ENCODE data around the gene IL13RA1.
"Not testable (repeated sequence)": the region's sequence is repeated elsewhere in the genome, so short reads cannot be mapped to it uniquely, and the experiment has no call there.

IL13RA1 gene

GRCh38 chrX:118726887-118727685 is at the start of gene IL13RA1:
IL13RA1 (plus strand) TSS chrX:118727606; CDS start chrX:118727639, 33 bp downstream.
- no peak for DNase-seq (ENCODE audit: low spot score)

DNA sequence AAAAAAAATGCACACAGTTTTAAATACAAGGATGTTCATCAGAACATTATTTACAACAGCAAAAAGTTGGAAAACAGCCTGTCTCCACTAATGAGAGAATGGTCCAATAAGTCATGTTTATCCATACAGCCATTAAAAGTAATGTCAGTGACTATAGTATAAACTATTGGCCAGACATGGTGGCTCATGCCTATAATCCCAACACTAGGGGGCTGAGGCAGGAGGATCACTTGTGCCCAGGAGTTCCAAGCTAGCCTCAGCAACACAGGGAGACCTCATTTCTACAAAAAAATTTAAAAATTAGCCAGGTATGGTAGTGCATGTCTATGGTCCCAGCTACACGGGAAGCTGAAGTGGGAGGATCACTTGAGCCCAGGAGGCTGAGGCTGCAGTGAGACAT is 48.1 kb upstream of the IL13RA1 start:
- DNase-seq (ENCODE audit: low spot score): no peak

GRCh38 chrX:118682258-118683014 is 45.0 kb upstream of the IL13RA1 start:
- no peak for DNase-seq (ENCODE audit: low spot score)

DNA sequence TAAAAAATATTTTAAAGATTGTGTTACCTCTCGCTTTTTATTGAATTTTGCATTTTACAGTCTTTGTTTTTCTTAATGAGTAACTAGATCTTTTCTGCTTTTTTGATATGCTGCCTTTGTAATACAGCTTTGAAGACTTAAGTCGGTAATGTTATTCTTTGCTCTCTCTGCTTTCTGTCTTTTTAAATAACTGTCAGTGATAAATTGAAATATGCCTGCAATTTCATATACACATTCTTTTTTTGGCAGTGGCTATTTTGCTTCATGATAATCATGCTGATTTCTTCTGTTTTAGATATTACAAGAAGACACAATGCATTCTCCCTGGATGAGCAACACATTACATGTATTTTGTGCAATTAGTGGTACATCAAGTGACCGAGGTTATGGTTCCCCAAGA is 42.0 kb upstream of the IL13RA1 start:
- no peak for DNase-seq (ENCODE audit: low spot score)

GRCh38 chrX:118688935-118689334 is 38.5 kb upstream of the IL13RA1 start:
- DNase-seq (ENCODE audit: low spot score): no peak

- no peak for DNase-seq (ENCODE audit: low spot score)
These were observed 33.6 kb upstream of the IL13RA1 start for GRCh38 chrX:118693843-118694242.

GRCh38 chrX:118694638-118695037 is 32.8 kb upstream of the IL13RA1 start:
- no peak for DNase-seq (ENCODE audit: low spot score)

DNA sequence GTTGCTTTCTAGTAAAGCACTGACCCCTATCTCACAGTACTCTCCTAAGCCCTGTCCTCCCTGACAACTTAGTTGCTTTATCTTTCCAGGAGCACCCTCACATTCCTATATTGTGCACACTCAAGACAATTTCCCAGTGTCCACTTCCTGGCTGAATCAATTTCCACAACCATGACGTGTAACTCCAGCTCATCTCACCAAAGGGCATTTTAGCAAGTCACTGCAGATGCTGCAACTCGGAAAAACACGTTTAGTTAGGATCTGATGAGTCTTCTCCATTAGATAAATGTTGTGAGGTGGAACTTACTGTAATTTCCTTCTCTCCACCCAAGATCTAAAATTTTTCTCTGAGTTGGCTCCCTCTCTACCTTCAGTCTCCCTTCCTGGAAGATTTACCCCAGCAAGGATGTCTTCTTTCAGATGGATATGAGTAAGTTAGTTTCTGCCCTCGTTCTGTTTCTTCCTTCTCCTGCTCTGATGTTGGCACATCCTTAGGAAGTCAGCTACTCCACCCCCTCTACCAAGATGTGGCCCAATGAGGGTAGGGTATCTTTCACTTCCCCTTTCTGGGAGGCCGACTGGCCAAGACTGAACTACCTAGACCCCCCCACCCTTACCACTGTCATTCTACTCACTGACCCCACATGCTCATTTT is 28.8 kb upstream of the IL13RA1 start:
- no peak for DNase-seq (ENCODE audit: low spot score)

- DNase-seq (ENCODE audit: low spot score): no peak
These were observed 24.7 kb upstream of the IL13RA1 start for GRCh38 chrX:118702741-118703140.

- no peak for DNase-seq (ENCODE audit: low spot score)
These were observed 20.7 kb upstream of the IL13RA1 start for GRCh38 chrX:118706681-118707080.

GRCh38 chrX:118714521-118714920 is 12.9 kb upstream of the IL13RA1 start:
- no peak for DNase-seq (ENCODE audit: low spot score)

DNA sequence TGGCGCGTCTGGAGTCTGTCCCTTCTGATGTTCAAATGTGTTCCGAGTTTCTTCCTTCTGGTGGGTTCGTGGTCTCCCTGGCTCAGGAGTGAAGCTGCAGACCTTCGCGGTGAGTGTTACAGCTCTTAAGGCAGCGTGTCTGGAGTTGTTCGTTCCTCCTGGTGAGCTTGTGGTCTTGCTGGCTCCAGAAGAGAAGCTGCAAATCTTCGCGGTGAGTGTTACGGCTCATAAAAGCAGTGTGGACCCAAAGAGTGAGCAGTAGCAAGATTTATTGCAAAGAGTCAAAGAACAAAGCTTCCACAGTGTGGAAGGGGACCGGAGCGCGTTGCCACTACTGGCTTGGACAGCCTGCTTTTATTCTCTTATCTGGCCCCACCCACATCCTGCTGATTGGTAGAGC is 11.5 kb upstream of the IL13RA1 start:
- DNase-seq (ENCODE audit: low spot score): not testable (repeated sequence)

GRCh38 chrX:118716833-118717232 is 10.6 kb upstream of the IL13RA1 start:
- DNase-seq (ENCODE audit: low spot score): not testable (repeated sequence)

DNA sequence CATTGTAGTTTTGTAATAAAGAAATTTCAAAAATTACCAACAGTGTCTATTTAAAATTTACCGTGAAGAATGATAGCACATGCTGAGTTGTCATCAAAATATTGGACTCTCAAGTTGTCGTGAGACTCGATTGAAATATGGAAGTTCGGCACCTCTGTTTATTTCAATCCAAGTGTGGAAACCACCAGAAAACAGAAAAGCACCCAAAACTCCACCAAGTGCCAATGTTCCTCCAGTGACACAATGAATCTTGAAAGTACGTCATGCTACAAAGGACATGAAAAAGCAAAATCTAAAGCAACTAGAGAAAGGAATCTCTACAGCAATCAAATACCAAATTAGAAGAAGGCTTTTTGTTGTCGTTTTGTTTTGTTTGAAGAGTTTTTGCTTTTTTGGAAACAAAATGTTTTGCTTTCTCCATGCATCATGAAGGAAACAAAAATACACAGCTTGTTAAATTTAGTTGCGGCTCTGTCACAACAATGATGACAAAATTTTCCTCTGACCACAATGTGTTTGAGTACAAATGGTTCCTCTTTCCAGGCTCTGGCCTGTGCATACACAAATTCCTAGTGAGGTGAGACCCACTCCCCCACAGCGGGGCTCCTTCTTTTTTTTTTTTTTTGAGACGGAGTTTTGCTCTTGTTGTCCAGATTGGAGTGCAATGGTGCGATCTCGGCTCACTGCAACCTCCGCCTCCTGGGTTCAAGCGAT is 9.6 kb upstream of the IL13RA1 start:
- DNase-seq (ENCODE audit: low spot score): no peak

DNA sequence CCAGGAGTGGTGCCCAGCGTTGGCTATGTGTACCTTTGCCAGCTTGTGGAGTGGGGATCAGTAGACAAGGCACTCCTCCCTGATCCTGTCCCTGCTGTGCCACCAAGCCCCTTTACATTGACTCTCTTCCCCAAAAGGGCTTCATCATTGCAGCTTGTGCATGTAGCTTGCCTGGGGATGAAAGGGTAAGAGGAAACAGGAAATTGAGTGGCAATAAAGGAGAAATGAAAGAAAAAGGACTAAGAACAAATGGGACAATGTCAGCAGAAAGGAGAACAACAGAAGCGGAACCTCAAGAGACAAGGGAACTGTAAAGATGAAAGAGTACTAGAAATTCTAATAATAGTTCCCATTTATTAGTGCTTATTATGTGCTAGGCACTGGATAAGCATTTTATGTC is 8.7 kb upstream of the IL13RA1 start:
- no peak for DNase-seq (ENCODE audit: low spot score)

GRCh38 chrX:118720058-118720707 is 7.2 kb upstream of the IL13RA1 start:
- DNase-seq (ENCODE audit: low spot score): no peak

DNA sequence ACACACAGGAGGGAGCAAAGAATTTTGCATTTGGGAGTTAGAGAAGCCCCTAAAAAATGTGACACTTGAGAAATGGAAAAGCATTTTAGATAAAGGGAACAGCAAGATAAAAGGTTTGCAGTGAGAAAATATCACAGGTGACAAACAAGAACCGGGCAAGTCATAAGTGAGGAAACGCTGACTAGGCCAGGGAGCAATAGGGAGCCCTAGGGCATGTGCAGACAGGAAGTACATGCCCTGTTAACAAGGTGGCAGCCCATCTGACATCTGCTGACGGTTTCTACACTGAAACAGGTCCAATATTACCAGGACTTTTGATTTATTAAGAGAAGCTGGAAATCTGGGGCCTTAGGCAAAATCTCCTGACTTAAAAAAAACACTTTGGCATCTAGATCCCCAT is 4.0 kb upstream of the IL13RA1 start:
- DNase-seq (ENCODE audit: low spot score): no peak

GRCh38 chrX:118724365-118724764 is 3.0 kb upstream of the IL13RA1 start:
- no peak for DNase-seq (ENCODE audit: low spot score)

DNA sequence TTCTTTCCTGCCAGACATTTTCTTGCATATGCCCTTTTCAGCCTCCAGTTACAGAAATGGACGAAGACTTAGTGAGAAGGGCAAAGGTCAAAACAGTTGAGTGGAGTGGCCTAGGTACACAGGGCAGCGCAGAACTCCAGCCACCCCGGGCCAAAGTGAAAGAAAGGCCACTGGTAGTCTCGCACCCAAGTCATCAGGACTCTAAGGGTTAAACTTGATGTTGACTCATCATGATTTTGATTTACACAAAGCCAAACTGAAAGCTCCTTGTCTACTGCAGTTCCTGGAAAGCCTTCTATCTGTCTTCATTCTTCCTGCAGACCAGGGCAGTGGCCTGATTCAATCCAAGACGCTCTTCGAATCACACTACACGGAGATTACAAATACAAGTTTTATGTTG is 2.6 kb upstream of the IL13RA1 start:
- DNase-seq (ENCODE audit: low spot score): no peak

- DNase-seq (ENCODE audit: low spot score): no peak
These were observed 1.0 kb upstream of the IL13RA1 start for GRCh38 chrX:118726396-118726795.

DNA sequence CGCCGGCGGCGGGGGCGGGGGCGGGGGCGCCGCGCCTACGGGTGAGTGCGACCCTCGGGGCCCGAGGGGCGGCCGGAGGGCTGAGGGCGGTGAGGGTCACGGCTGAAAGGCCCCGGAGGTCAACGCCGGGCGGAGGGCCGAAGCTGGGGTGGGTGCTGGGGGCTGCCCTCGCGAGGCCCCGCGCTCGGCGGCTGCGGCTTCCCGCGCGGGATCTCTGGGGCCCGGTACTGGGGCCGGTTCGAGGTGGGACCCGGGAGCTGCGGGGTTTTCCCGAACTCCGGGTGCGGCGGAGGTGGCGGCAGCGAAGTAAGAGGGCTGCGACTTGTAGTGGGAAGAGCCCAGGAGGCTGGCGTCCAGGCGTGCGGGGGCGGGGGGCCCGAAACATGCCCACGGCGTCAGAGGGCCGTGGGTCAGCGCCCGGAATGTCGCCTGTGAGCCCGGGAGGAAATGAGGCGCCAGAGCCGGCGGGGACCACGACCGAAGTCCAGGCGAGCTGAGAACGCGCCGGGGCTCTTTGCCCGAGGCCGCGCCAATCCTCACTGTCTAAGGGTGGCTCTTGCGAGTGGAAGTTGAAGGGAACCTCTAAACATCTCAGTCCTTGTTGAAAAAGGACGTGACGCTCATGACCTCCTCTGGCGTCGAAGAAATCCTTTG is 407 bp downstream of the IL13RA1 start:
- DNase-seq (ENCODE audit: low spot score): no peak
